ENCODE measurements around the gene LAMTOR5.

DNA sequence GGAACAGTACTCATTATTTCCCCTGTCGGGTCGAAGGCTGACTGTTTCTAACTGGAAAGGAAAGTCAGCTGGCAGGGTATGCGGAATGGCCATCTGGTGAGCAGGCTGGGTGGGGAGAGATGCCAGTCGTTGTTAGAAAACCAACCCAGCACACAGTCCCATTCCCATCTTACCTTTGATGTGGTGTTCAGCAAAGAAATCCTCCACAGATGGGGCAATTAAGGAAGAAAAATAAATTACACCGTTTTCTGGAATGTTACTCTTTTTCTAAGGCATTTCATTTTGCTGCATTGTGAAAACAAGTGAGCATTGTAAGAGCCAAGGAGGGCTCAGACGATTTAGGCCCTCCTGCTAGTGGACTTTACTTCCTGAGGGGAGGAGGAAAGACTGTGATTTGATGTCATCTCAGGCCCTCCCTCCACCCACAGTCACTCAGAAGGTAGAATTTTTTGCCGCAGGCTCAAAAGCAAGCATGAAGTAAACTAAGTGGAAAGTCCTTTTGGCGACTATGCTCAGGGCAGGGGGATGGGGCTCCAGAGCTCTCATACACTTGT is 16.7 kb downstream of the LAMTOR5 start, which contains the start of gene SLC16A4:
- TF ChIP-seq, protein P1, sequence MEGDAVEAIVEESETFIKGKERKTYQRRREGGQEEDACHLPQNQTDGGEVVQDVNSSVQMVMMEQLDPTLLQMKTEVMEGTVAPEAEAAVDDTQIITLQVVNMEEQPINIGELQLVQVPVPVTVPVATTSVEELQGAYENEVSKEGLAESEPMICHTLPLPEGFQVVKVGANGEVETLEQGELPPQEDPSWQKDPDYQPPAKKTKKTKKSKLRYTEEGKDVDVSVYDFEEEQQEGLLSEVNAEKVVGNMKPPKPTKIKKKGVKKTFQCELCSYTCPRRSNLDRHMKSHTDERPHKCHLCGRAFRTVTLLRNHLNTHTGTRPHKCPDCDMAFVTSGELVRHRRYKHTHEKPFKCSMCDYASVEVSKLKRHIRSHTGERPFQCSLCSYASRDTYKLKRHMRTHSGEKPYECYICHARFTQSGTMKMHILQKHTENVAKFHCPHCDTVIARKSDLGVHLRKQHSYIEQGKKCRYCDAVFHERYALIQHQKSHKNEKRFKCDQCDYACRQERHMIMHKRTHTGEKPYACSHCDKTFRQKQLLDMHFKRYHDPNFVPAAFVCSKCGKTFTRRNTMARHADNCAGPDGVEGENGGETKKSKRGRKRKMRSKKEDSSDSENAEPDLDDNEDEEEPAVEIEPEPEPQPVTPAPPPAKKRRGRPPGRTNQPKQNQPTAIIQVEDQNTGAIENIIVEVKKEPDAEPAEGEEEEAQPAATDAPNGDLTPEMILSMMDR (IDR thresholded peaks at IDR 0.05; ENCODE audit: low read depth, low read length), result no peak
- no peak for TF ChIP-seq EZH2phosphoT487 (IDR thresholded peaks at IDR 0.05; ENCODE audit: low read depth)
